Tongue (tissue), 2 donors: ENCODE measurements around the gene ATG101. TPM values are rescaled to one million over a fixed set of nuclear protein-coding genes. Genes with fewer than 3 reads are reported as not detected.
A peak's percentile ranks its signal among the peaks of the same experiment; 100 is the strongest.
"Not testable (repeated sequence)": the region's sequence is repeated elsewhere in the genome, so short reads cannot be mapped to it uniquely, and the experiment has no call there.

Experiments
- DNase-seq: peaks from one replicate; pipeline ENCODE4 v3.0.0-alpha.2; 2015
- total RNA-seq: library from RNA; depleted of rRNA; stranded (reverse); fragments of >200 nt; gene quantifications from one replicate; pipeline ENCODE4 v1.2.3, GENCODE V29; 2014

ATG101 gene
- total RNA-seq, 1 donor from 2014 or later = 30.3 TPM

DNA sequence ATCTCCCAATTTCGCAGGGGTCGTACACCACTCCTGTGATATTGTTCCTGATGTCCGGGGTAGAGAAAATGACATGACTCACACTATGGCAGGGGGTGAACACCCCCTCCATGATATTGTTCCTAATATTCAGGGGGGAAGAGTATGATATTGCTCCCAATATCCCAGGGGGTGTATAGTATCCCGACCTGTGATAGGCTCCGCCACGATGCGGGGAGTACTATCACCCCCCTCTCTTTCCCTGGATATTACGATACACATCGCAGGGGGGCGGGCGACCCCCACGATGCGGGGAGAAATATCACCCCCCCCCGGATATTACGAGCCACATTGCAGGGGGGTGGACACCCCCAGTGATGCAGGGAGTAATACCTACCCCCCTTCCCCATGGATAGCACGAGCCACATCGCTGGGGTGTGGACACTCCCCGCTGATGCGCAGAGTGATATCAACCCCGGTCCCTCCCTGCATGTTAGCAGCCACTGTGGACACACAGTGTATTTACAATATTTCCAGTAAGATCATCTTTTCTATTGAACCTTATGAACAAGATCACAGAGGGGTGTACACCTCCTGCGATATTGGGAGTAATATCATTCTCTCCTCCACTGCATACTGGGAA lies 27.4 kb downstream of the ATG101 start:
- no peak for DNase-seq

DNA sequence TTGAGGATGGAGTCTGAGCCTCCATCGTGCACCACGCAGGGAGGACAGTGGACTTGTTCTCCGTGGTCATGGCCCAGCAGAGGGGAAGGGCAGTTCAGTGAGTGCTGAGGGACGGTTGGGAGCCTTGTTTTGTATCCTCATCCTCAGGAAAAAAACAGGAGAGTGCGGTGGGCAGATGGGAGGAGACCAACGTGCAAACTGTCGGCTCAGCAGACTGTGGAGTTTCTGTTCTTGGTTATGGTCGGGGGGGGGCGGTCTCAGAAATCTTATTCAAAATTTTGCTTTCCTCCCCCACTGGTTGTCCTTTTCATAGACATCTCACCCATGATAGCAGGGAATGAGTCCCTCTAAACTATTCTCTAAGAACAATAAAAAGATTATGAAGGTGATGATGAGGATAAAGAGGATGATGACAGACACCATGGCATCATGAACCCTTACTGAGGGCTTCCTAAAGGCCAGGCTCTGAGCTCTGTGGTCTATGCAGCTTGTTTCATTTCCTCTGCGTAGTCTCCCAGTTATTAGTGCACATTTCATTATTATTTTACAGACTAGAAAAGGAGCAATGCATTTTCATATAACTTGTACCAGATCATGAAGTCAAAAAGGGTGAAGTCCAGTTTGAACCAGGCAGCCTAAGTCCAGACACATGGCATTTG lies 34.8 kb downstream of the ATG101 start:
- DNase-seq = not testable (repeated sequence)

DNA sequence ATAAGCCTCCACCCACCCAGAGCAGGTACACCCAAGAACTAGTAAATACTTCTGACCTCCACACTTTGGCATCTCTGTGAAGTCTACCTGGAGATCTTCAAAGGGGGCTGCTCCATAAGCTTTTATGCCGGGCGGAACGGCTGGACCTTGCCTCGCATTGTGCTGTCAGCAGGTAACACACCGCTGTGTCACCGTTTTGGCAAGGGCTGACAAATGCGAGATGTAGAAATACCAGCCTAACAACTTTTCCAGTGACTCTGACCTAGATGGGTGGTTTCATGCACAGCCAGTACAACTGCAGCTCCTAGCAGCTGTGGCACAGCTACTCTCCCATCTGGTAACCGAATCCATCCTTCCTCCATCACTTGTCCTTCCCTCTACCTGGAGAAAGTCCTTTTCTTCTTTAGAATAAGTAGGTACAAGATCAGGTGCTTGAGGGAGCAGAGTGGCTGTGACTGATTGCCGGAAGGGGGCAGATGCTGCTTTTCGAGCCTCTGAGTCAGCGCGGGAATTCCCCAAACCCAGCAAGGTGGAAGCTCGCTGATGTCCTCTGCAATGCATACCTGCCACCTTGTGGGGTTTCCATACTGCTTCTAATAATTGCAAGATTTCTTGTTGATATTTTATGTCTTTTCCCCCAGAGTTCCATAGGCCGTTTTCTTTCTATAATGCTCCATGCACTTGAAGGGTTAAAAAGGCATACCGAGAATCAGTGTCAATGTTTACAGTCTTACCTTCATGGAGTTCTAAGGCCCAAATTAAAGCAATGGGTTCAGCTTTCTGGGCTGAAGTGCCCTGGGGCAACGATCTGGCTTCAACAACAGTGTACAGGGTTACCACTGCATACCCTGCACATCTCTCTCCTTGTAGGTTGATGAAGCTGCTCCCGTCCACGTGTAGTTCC lies 46.7 kb downstream of the ATG101 start:
- DNase-seq = peak; percentile 53

DNA sequence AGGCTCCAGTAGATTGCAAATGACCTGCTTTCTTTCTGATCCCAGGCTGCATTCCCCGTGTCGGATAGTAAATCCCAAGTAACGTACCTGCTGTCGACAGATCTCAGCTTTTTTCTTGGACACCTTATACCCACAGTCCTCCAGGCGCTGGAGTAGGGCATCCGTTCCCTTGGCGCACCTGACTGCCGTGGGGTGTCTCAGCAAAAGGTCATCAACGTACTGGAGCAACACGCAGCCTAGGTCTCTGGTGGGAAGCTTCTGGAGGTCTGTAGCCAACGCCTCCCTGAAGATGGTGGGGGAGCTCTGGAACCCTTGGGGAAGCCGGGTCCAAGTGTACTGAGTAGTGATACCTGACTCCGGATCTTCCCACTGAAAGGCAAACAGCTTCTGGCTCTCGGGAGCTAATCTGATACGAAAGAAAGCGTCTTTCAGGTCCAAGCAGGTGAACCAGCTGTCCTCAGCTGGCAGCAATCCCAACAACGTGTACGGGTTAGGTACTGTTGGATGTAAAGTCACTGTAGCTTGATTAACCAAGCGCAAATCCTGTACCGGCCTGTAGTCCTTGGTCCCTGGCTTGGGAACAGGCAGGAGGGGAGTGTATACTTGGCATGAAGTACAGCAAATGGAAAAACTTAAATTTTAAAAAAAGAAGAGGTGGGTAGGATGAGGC lies 48.2 kb downstream of the ATG101 start:
- not testable (repeated sequence) for DNase-seq

DNA sequence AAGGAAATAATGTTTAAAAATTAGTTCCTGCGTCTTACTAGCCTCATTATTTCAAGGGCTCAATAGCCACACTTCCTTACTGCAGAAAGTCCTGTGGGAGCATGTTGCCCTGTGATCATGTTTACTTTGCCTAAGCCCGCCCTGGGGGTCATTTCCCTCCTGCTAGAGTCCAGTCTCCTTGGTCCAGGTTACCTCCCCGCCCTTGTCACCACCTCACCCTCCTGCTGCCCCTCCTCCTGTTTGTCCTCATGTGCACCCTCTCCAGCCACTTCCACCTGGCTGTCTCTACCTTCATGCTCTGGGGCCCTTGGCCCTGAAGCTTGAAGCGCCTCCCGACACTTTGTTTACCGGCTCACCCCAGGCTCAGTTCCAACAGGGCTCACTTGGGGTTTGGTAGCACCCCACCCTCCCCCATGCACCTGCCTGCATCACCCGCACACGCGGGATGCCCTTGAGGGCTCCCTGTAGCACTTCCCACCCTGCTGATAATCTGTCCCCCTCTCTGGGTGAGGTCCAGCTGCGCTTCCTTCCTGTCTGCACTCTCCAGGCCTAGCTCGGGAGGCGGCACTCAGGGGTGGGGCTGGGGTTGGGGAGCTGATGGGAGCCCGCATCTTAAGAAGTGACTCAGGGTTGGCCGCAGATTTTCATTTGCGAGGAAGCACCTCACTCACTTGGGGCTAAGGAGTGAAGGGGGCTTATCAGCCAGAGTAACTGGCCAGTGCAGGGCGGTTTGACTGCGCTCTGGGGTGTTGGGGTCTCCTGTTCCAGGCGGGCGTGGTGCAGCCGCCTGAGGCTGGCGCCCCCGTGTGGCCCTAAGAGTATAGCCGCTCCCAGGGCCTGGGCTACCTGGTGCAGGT lies 49.8 kb downstream of the ATG101 start:
- no peak for DNase-seq

- DNase-seq = no peak
These were observed 51.4 kb downstream of the ATG101 start for GRCh38 chr12:52120951-52121823.

DNA sequence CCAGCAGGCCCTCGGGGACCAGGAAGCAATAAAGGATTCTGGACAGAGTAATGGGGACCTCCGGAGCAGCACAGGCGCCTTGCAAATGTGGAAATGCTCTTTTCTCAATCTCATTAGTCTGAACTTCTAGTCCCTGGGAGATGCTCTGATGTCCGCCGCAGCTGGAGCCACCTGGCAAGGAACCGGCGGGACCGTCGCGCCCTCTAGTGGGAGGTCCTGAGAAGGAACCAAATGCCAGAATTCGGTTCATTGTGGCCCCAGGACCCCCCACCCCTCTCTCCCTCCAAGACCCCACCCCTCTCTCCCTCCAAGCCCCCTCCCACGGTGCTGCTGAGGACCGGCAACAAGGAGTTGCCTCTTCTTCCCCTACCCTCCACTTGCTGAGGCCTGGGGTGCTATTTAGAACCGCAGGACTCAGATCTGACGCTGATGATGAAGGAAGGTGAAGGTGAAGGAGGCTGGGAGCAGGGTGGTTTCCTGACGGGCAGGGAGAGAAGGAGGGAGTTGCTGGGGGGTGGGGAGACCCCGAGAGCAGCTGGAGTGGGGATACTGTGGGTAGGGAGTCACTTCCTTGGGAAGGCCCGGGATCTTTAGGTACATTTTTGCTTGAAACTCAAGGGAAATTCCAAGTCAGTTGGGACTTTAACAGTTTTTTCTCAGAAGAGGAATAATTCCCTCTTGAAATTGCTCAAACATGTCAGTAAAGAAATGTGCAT lies 52.2 kb downstream of the ATG101 start:
- DNase-seq = peak; percentile 85

DNA sequence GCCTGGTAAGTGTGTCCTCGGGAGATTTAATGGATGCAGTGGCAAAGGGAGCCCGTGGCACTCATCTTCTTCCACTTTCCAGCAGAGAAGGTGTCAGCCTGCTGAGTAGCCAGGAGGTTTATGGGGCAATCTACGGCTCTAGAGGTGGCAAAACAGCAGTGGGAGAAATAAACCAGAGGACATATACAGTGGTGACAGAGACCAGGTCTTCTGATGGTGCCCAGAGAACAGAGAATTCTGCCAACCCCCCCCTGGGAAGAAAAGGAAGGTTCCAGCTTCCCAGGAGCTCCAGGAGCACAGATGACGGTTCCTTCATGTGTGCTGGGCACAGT lies 52.7 kb downstream of the ATG101 start:
- no peak for DNase-seq

DNA sequence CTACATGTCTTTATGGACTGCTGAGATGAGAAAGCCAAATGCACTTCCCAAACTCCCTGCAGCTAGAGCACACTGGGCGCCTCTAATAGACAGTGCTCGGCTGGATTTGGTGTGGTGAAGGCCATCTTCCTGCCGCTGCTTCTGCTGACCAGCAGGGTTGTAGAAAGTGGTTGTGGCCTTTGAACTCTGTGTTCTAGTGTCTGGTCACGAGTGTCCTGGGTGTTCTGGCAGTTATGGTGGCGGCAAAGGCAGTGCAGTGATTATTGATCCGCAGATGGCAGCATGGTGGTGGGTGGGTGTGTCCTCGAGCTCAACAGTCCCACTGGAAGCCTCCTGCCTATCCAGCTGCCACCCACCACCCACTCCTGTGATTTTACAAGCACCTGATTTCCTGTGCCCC lies 53.1 kb downstream of the ATG101 start:
- no peak for DNase-seq

- no peak for DNase-seq
These were observed 53.9 kb downstream of the ATG101 start for GRCh38 chr12:52123487-52124186.

- no peak for DNase-seq
These were observed 55.7 kb downstream of the ATG101 start for GRCh38 chr12:52125476-52125900.

GRCh38 chr12:52126050-52126604 lies 56.3 kb downstream of the ATG101 start:
- DNase-seq = no peak

Other genes with a start within 250 kb of the ATG101 start
- 0.72 TPM for gene FIGNL2, start 221.3 kb upstream of the ATG101 start, total RNA-seq
- gene ANKRD33, start 181.9 kb upstream of the ATG101 start, total RNA-seq = not detected
- gene ACVRL1, start 162.5 kb upstream of the ATG101 start, total RNA-seq = 82.7 TPM
- 19.8 TPM for gene ACVR1B, start 118.3 kb upstream of the ATG101 start, total RNA-seq
- 25.5 TPM for gene TAMALIN, start 63.0 kb upstream of the ATG101 start, total RNA-seq
- 65.6 TPM for gene NR4A1, start 18.5 kb upstream of the ATG101 start, total RNA-seq
- 0.82 TPM for gene SMIM41, start 9.7 kb downstream of the ATG101 start, total RNA-seq
- 10.3 TPM for gene KRT80, start 122.0 kb downstream of the ATG101 start, total RNA-seq
- gene KRT7, start 163.3 kb downstream of the ATG101 start, total RNA-seq = 27.1 TPM
- not detected for gene KRT86, start 204.7 kb downstream of the ATG101 start, total RNA-seq
- 0.41 TPM for gene KRT81, start 221.6 kb downstream of the ATG101 start, total RNA-seq